GM23248 (cell line): Measurements from ENCODE around the gene KMT2B.

ENCODE experiments used
- EZH2 ChIP-seq: fragments of 200-600 bp; sonication (generic); IDR thresholded peaks from 2 replicates; pipeline ENCODE4 v1.6.1; 2018; ENCODE audit warnings: antibody characterized with exemption, mild to moderate bottlenecking; ENCODE audit not compliant: insufficient read depth, poor library complexity, severe bottlenecking
- EZH2phosphoT487 ChIP-seq: fragments of 200-600 bp; sonication (generic); IDR thresholded peaks from 2 replicates; pipeline ENCODE4 v1.6.1; 2018; ENCODE audit warnings: antibody characterized with exemption, moderate library complexity, mild to moderate bottlenecking, low read depth; ENCODE audit not compliant: insufficient read depth

DNA sequence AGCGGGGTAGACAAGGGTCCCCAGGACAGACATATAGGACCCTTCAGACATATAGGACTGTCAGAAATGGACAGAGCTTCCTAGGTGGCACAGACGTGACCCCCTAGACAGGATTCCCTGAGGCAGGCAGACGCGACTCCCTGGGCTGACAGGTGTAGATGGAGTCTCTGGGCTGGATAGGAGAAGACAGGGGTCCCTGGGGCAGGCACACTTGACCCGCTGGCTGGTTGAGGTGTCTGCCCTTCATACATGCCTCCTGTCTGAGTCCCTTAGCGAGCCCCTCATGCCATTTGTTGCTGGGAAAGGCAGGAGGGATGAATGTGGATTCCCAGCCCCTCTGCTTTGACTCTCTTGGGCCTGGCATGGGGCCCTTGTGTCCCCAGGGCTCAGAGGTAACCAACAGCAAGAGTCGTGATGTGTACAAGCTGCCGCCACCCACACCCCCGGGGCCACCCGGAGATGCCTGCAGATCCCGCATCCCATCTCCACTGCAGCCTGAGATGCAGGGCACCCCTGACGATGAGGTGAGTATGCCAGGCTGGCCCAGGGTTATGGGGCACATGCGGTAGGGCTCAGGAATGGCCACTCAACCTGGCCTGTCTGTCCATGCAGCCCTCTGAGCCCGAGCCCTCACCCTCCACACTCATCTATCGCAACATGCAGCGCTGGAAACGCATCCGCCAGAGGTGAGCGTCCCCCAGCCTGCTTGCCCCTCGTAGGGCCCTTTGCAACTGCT lies 36.0 kb downstream of the KMT2B start:
- TF ChIP-seq EZH2 = no peak
- TF ChIP-seq EZH2phosphoT487 = no peak
